Suprapubic skin (tissue), 4 donors: ENCODE results near the gene MLNR. TPM values are rescaled to one million over a fixed set of nuclear protein-coding genes. Genes with fewer than 3 reads are reported as not detected.
A peak's percentile ranks its signal among the peaks of the same experiment; 100 is the strongest.

Experiments
- DNase-seq, 2 donors: peaks; one replicate each; pipeline ENCODE4 v3.0.0-alpha.2; 2019; ENCODE audit warnings: low spot score in 2 of 2
- H3K27ac ChIP-seq: fragments of 200-600 bp; sonication (generic); one replicate; pipeline ENCODE4 v1.5.1; 2019
- H3K27me3 ChIP-seq: fragments of 200-600 bp; sonication (generic); one replicate; pipeline ENCODE4 v1.5.1; 2019
- H3K36me3 ChIP-seq: fragments of 200-600 bp; sonication (generic); one replicate; pipeline ENCODE4 v1.5.1; 2019
- H3K4me1 ChIP-seq: fragments of 200-600 bp; sonication (generic); one replicate; pipeline ENCODE4 v1.5.1; 2019
- H3K4me3 ChIP-seq: fragments of 200-600 bp; sonication (generic); one replicate; pipeline ENCODE4 v1.5.1; 2019; ENCODE audit warnings: mild to moderate bottlenecking
- H3K9me3 ChIP-seq: fragments of 200-600 bp; sonication (generic); one replicate; pipeline ENCODE4 v1.5.1; 2019
- EP300 ChIP-seq: sonication (generic); formaldehyde crosslinking; IDR thresholded peaks from one replicate; pipeline ENCODE4 v1.6.1; 2017; ENCODE audit warnings: antibody characterized with exemption
- POLR2A ChIP-seq, 2 donors: fragments of 450-650 bp; IDR thresholded peaks; one replicate each; pipeline ENCODE4 v1.6.1; 2017; ENCODE audit warnings: antibody characterized with exemption in 2 of 2, mild to moderate bottlenecking in 2 of 2, moderate library complexity in 2 of 2
- POLR2AphosphoS5 ChIP-seq, 3 donors: sonication (generic); formaldehyde crosslinking; IDR thresholded peaks; one replicate each; pipeline ENCODE4 v1.6.1; 2017; ENCODE audit warnings: antibody characterized with exemption in 3 of 3
- WGBS: methylation state at CpG from one replicate; pipeline ENCODE4 v1.1.5; 2018; 5-methylcytosine and 5-hydroxymethylcytosine counted together
- total RNA-seq, 4 donors: library from RNA; depleted of rRNA; stranded (reverse); fragments of >200 nt; gene quantifications; one replicate each; pipeline ENCODE4 v1.1.0, GENCODE V29; 2016
- TF ChIP-seq, protein P1 (sequence below), 2 donors: fragments of 200-600 bp in 1 of 2; fragments of 450-650 bp in 1 of 2; sonication (generic) in 1 of 2; IDR thresholded peaks; one replicate each; pipeline ENCODE4 v1.5.1; 2016 to 2019; ENCODE audit warnings: antibody characterized with exemption in 2 of 2, mild to moderate bottlenecking in 1 of 2, moderate library complexity in 1 of 2

MLNR gene
- total RNA-seq, 4 donors from 2014 or later: not detected

GRCh38 chr13:49258089-49258796 is 38.1 kb downstream of the MLNR start:
- H3K9me3 ChIP-seq: no peaks in the 10 kb centered on the region
- H3K27ac ChIP-seq: no peak overlapping the region
- peaks cover 59% of the 10 kb centered on the region for H3K36me3 ChIP-seq
- peak overlapping the region; percentile 3 for H3K4me3 ChIP-seq
- H3K4me1 ChIP-seq: no peaks in the 10 kb centered on the region
- no peaks in the 10 kb centered on the region for H3K27me3 ChIP-seq
- WGBS: 75% methylated on average over 3 of the region's 3 CpGs
- DNase-seq: no peak
- TF ChIP-seq, protein P1, sequence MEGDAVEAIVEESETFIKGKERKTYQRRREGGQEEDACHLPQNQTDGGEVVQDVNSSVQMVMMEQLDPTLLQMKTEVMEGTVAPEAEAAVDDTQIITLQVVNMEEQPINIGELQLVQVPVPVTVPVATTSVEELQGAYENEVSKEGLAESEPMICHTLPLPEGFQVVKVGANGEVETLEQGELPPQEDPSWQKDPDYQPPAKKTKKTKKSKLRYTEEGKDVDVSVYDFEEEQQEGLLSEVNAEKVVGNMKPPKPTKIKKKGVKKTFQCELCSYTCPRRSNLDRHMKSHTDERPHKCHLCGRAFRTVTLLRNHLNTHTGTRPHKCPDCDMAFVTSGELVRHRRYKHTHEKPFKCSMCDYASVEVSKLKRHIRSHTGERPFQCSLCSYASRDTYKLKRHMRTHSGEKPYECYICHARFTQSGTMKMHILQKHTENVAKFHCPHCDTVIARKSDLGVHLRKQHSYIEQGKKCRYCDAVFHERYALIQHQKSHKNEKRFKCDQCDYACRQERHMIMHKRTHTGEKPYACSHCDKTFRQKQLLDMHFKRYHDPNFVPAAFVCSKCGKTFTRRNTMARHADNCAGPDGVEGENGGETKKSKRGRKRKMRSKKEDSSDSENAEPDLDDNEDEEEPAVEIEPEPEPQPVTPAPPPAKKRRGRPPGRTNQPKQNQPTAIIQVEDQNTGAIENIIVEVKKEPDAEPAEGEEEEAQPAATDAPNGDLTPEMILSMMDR (IDR thresholded peaks at IDR 0.05): no peak
- TF ChIP-seq EP300 (no peak), POLR2AphosphoS5 (IDR thresholded peaks at IDR 0.05) (no peak)

DNA sequence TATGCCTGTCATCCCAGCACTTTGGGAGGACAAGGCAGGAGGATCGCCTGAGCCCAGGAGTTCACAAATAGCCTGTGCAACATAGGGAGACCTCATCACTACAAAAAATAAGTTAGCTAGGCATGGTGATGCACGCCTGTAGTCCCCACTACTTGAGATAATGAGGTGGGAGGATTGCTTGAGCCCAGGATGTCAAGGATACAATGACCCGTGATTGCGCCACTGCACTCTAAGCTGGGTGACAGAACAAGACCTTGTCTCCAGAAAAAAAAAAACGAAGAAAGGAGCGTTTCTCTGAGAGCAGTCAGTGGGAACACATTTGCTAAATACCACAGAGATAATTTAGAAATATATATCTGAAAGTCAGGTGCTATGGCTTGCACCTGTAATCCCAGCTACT is 39.4 kb downstream of the MLNR start:
- Histone ChIP-seq H3K27ac (no peak overlapping the region), H3K4me1 (no peaks in the 10 kb centered on the region), H3K36me3 (peaks cover 63% of the 10 kb centered on the region), H3K27me3 (no peaks in the 10 kb centered on the region), H3K4me3 (no peak overlapping the region), H3K9me3 (no peaks in the 10 kb centered on the region)
- 90% methylated on average over 6 of the region's 6 CpGs for WGBS
- no peak for DNase-seq
- TF ChIP-seq, protein P1 (IDR thresholded peaks at IDR 0.05): no peak
- no peak for TF ChIP-seq POLR2AphosphoS5 (IDR thresholded peaks at IDR 0.05)
- no peak for TF ChIP-seq EP300

- 86% methylated on average over 6 of the region's 6 CpGs for WGBS
- no peak overlapping the region for H3K4me3 ChIP-seq
- peaks cover 55% of the 10 kb centered on the region for H3K36me3 ChIP-seq
- no peak overlapping the region for H3K27ac ChIP-seq
- H3K4me1 ChIP-seq: no peaks in the 10 kb centered on the region
- H3K9me3 ChIP-seq: no peaks in the 10 kb centered on the region
- no peaks in the 10 kb centered on the region for H3K27me3 ChIP-seq
- TF ChIP-seq POLR2A (IDR thresholded peaks at IDR 0.05) (no peak), EP300 (no peak), POLR2AphosphoS5 (IDR thresholded peaks at IDR 0.05) (no peak)
- TF ChIP-seq, protein P1 (IDR thresholded peaks at IDR 0.05): no peak
- no peak for DNase-seq
Observed at GRCh38 chr13:49262634-49263033, 42.5 kb downstream of the MLNR start.

GRCh38 chr13:49265822-49266221 is 45.7 kb downstream of the MLNR start:
- peaks cover 46% of the 10 kb centered on the region for H3K36me3 ChIP-seq
- H3K4me1 ChIP-seq: no peaks in the 10 kb centered on the region
- no peak for DNase-seq
- TF ChIP-seq POLR2AphosphoS5 (IDR thresholded peaks at IDR 0.05) (no peak), EP300 (no peak), POLR2A (IDR thresholded peaks at IDR 0.05) (no peak)
- TF ChIP-seq, protein P1 (IDR thresholded peaks at IDR 0.05): no peak
- WGBS: 70% methylated on average over 2 of the region's 2 CpGs
- H3K4me3 ChIP-seq: no peak overlapping the region
- no peaks in the 10 kb centered on the region for H3K27me3 ChIP-seq
- no peak overlapping the region for H3K27ac ChIP-seq
- no peaks in the 10 kb centered on the region for H3K9me3 ChIP-seq

GRCh38 chr13:49271264-49271663 is 51.1 kb downstream of the MLNR start:
- no peak for DNase-seq
- Histone ChIP-seq H3K9me3 (no peaks in the 10 kb centered on the region), H3K4me3 (no peak overlapping the region), H3K36me3 (peaks cover 18% of the 10 kb centered on the region), H3K27me3 (no peaks in the 10 kb centered on the region), H3K27ac (no peak overlapping the region), H3K4me1 (no peaks in the 10 kb centered on the region)
- no peak for TF ChIP-seq POLR2AphosphoS5 (IDR thresholded peaks at IDR 0.05)
- no peak for TF ChIP-seq POLR2A (IDR thresholded peaks at IDR 0.05)
- TF ChIP-seq, protein P1 (IDR thresholded peaks at IDR 0.05): no peak
- TF ChIP-seq EP300: no peak
- WGBS: 0% methylated on average over 1 of the region's 1 CpG

Other genes starting within 250 kb of the MLNR start
- gene FNDC3A, start 244.4 kb upstream of the MLNR start, total RNA-seq: 10 to 100 TPM; 19.9 to 30.7 (median 24.9) TPM
- 1 to 10 TPM; 1.2 to 4.2 (median 3.1) TPM for gene CDADC1, start 27.6 kb downstream of the MLNR start, total RNA-seq
- gene CAB39L, start 223.7 kb downstream of the MLNR start, total RNA-seq: 10 to 100 TPM; 17.8 to 45.1 (median 28.6) TPM
- gene SETDB2, start 223.9 kb downstream of the MLNR start, total RNA-seq: 10 to 100 TPM in 2 of 4 donors, 1 to 10 TPM in 2; 5.3 to 19.8 (median 11.0) TPM